ENCODE results near the gene PARP12.

- TF ChIP-seq CTCF (IDR thresholded peaks at IDR 0.05; ENCODE audit: control extremely low read depth in 1 of 3, insufficient read depth in 1 of 3, low read depth in 1 of 3, low read length in 3 of 3) (no peak), CHD2 (IDR thresholded peaks at IDR 0.05; ENCODE audit: low read length) (no peak), BACH1 (IDR thresholded peaks at IDR 0.05; ENCODE audit: low read length) (no peak), SIN3A (conservative IDR thresholded peaks at IDR 0.05 in 1 of 2, IDR thresholded peaks at IDR 0.05 in 1 of 2; ENCODE audit: low read depth in 1 of 2, low read length in 2 of 2) (no peak), POLR2AphosphoS5 (IDR thresholded peaks at IDR 0.05; ENCODE audit: low read depth, low read length) (no peak), CHD7 (IDR thresholded peaks at IDR 0.05; ENCODE audit: insufficient replicate concordance, low read length) (no peak), ATF2 (IDR thresholded peaks at IDR 0.05; ENCODE audit: low read length) (no peak), GABPA (IDR thresholded peaks at IDR 0.05; ENCODE audit: borderline replicate concordance, insufficient read depth, low read length) (no peak), ZNF274 (IDR thresholded peaks at IDR 0.05; ENCODE audit: borderline replicate concordance, extremely low read depth, low read length) (no peak)
These were observed 23.7 kb downstream of the PARP12 start for GRCh38 chr7:140039066-140039465.

Data from H1 (cell line).